Mesendoderm (in vitro differentiated cells): ENCODE data around the gene CISD3.

Experiments
- DNase-seq: peaks from one replicate; pipeline ENCODE4 v3.0.0; 2013
- H2AK5ac ChIP-seq: 2 replicates; pipeline ENCODE4 v1.6.1; 2013; ENCODE audit warnings: low read length, inconsistent platforms
- H2BK120ac ChIP-seq: 2 replicates; pipeline ENCODE4 v1.6.1; 2013; ENCODE audit warnings: low read depth, mild to moderate bottlenecking, low read length, moderate library complexity, mixed read lengths
- H2BK15ac ChIP-seq: replicated peaks from 2 replicates; pipeline ENCODE4 v1.6.1; 2013; ENCODE audit warnings: low read depth, mild to moderate bottlenecking, moderate library complexity
- H2BK5ac ChIP-seq: 2 replicates; pipeline ENCODE4 v1.6.1; 2013; ENCODE audit warnings: low read length, inconsistent platforms
- H3K18ac ChIP-seq: 2 replicates; pipeline ENCODE4 v1.6.1; 2013; ENCODE audit warnings: mild to moderate bottlenecking, low read length, mixed read lengths
- H3K23ac ChIP-seq: one replicate; pipeline ENCODE4 v1.6.1; 2013; ENCODE audit warnings: low read length
- H3K27ac ChIP-seq: 2 replicates; pipeline ENCODE4 v1.5.1; 2013; ENCODE audit warnings: low read depth, mild to moderate bottlenecking, inconsistent platforms, low read length, moderate library complexity
- H3K27me3 ChIP-seq: 2 replicates; pipeline ENCODE4 v1.6.1; 2013; ENCODE audit warnings: low read length, control low read depth, mild to moderate bottlenecking, inconsistent platforms; ENCODE audit not compliant: insufficient read depth, poor library complexity
- H3K36me3 ChIP-seq: 2 replicates; pipeline ENCODE4 v1.6.1; 2013; ENCODE audit warnings: low read length, inconsistent platforms; ENCODE audit not compliant: control insufficient read depth, insufficient read depth
- H3K4ac ChIP-seq: one replicate; pipeline ENCODE4 v1.6.1; 2013; ENCODE audit warnings: low read depth, mild to moderate bottlenecking, low read length, moderate library complexity
- H3K4me1 ChIP-seq: 2 replicates; pipeline ENCODE4 v1.6.1; 2013; ENCODE audit warnings: low read depth, low read length, inconsistent platforms; ENCODE audit not compliant: control insufficient read depth
- H3K4me2 ChIP-seq: 2 replicates; pipeline ENCODE4 v1.6.1; 2013; ENCODE audit warnings: low read length
- H3K4me3 ChIP-seq: 2 replicates; pipeline ENCODE4 v1.5.1; 2013; ENCODE audit warnings: mild to moderate bottlenecking, low read length
- H3K56ac ChIP-seq: one replicate; pipeline ENCODE4 v1.6.1; 2013; ENCODE audit warnings: low read length
- H3K79me1 ChIP-seq: 2 replicates; pipeline ENCODE4 v1.6.1; 2013; ENCODE audit warnings: low read length, inconsistent platforms
- H3K79me2 ChIP-seq: 2 replicates; pipeline ENCODE4 v1.6.1; 2013; ENCODE audit warnings: mild to moderate bottlenecking, low read length; ENCODE audit not compliant: control insufficient read depth, insufficient read depth
- H3K9ac ChIP-seq: 2 replicates; pipeline ENCODE4 v1.6.1; 2013; ENCODE audit warnings: low read length, inconsistent platforms
- H4K5ac ChIP-seq: one replicate; pipeline ENCODE4 v1.6.1; 2013; ENCODE audit warnings: low read length
- H4K8ac ChIP-seq: one replicate; pipeline ENCODE4 v1.6.1; 2013; ENCODE audit warnings: low read depth, mild to moderate bottlenecking, control low read depth, low read length, moderate library complexity
- WGBS: extraction: QIAGEN DNeasy Blood & Tissue Kit; methylation state at CpG from one replicate; pipeline ENCODE4 v1.1.7; 2013; ENCODE audit warnings: low lambda C conversion rate, missing lambda C conversion rate; ENCODE audit not compliant: insufficient coverage; ENCODE audit errors: extremely low coverage; 5-methylcytosine and 5-hydroxymethylcytosine counted together

The CISD3 gene

GRCh38 chr17:38706505-38707216, 23.5 kb upstream of the CISD3 start:
- Histone ChIP-seq H3K4me3 (peak overlapping the region; percentile 55), H2BK120ac (no peak overlapping the region), H3K56ac (peak overlapping the region; percentile 78), H2AK5ac (no peak overlapping the region), H2BK15ac (no peak overlapping the region), H3K36me3 (no peaks in the 10 kb centered on the region), H3K4me2 (peak overlapping the region; percentile 19), H3K4me1 (peaks cover 9% of the 10 kb centered on the region), H4K5ac (no peak overlapping the region), H3K79me2 (no peaks in the 10 kb centered on the region), H3K79me1 (peaks cover 2% of the 10 kb centered on the region), H3K27ac (no peak overlapping the region), H3K18ac (peak overlapping the region; percentile 92), H3K4ac (no peak overlapping the region), H3K27me3 (peaks cover 6% of the 10 kb centered on the region), H3K23ac (no peak overlapping the region), H4K8ac (no peak overlapping the region), H3K9ac (peak overlapping the region; percentile 62), H2BK5ac (no peak overlapping the region)
- DNase-seq, result peak; percentile 55
- no CpG with 5 or more reads among the region's 20 CpGs for WGBS

DNA sequence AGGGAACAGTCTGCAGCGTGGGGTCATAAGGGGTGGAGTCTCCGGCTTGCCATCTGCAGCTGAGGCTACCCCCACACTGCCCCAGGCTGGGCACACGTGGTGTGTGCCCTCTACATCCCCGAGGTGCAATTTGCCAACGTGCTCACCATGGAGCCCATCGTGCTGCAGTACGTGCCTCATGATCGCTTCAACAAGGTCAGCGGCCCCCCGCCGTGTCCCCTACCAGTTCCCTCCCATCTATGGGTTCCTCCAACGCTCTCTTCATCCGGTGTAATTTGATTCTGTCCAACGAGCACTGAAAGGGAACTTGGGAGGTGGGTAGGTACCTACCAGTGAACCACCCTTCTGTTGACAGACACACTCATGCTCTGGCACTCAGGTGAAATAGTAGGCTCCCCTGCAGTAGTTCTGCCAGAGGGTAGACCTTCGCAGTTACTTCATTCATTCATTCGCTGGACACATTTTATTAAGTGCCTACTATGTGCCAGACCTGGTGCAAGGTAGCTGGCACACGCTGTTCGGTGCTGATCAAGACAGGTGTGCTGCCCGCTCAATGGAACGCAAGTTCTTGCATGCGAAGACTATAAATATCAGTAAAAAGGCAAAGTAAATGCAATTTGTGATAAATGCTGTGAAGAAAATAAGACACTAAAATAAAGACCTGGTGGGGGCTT, 22.3 kb upstream of the CISD3 start:
- Histone ChIP-seq H2BK5ac (no peak overlapping the region), H3K18ac (no peak overlapping the region), H3K79me1 (peaks cover 2% of the 10 kb centered on the region), H2BK15ac (no peak overlapping the region), H3K79me2 (no peaks in the 10 kb centered on the region), H3K27ac (no peak overlapping the region), H3K4me3 (no peak overlapping the region), H3K4ac (no peak overlapping the region), H3K4me2 (no peak overlapping the region), H4K5ac (no peak overlapping the region), H3K27me3 (peaks cover 4% of the 10 kb centered on the region), H3K23ac (no peak overlapping the region), H2BK120ac (no peak overlapping the region), H3K4me1 (peaks cover 9% of the 10 kb centered on the region), H3K56ac (no peak overlapping the region), H3K36me3 (no peaks in the 10 kb centered on the region), H3K9ac (no peak overlapping the region), H4K8ac (no peak overlapping the region), H2AK5ac (no peak overlapping the region)
- no peak for DNase-seq
- no CpG with 5 or more reads among the region's 21 CpGs for WGBS

DNA sequence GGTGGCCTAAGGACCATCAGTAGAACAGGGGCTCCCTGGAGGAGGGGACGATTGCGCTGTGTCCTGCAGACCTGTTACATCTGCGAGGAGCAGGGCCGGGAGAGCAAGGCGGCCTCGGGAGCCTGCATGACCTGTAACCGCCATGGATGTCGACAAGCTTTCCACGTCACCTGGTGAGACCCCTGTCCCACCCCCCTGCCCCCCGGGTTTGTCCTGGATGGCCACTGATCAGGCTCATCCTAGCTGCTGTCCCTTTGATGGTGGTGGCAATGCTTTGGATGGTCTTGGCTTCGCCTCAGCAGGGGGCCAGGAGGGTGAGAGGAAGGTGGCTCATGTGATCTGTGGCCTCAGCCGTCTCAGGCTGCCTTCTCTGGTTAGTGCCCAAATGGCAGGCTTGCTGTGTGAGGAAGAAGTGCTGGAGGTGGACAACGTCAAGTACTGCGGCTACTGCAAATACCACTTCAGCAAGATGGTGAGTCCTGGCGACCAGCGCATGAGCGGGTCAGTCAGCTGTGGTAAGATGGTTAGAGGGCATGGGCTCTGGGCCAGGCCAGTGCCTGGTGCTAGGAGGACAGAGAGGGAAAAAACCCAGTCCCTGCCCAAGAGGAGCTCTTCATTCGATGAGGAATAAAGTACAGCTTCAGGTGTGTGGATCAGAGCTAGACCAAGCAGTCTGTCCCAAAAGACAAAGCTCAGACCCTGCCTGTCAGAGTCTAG, 20.9 kb upstream of the CISD3 start:
- Histone ChIP-seq H3K27me3 (no peaks in the 10 kb centered on the region), H2BK120ac (no peak overlapping the region), H3K4me2 (no peak overlapping the region), H3K23ac (no peak overlapping the region), H2BK15ac (no peak overlapping the region), H3K4me1 (peaks cover 4% of the 10 kb centered on the region), H3K79me1 (peaks cover 2% of the 10 kb centered on the region), H3K9ac (no peak overlapping the region), H3K27ac (no peak overlapping the region), H3K79me2 (no peaks in the 10 kb centered on the region), H2AK5ac (no peak overlapping the region), H3K56ac (no peak overlapping the region), H3K4me3 (no peak overlapping the region), H2BK5ac (no peak overlapping the region), H3K4ac (no peak overlapping the region), H3K18ac (no peak overlapping the region), H4K8ac (no peak overlapping the region), H4K5ac (no peak overlapping the region), H3K36me3 (no peaks in the 10 kb centered on the region)
- no CpG with 5 or more reads among the region's 18 CpGs for WGBS
- DNase-seq, result no peak

DNA sequence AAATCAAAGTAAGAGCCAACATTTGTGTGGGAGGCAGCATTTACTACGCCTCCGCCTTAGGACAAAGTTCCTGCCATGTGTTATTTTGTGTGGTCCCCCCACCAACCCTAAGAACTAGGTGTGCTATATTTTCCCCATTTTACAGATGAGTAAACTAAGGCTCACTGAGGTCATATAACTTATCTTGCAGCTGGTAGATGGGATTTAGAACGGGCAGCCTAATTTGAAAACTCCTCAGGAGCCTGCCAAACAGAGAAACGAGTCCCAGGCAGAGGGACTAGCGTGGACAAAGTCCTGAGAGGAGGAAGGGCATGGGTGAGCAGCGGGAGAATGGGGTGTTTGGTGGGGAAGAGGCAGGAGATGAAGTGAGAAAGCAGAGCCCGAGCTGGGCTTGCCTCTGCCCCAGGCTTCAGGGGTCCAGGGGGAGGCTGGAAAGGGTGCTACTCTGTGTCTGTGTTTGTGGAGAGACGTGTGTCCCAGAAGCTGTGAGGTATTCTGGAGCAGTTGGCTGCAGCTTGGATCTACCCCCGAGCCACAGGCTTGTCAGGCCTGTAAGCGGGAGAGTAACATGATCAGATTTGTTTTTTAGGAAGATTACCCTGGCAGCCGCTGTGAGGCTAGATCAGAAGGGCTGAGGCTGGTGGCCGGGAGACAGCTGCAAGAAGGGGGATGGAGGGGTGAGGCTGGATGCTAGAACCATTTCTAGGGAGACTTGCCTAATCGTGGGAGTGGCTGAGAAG, 20.1 kb upstream of the CISD3 start:
- H3K4me2 ChIP-seq, result no peak overlapping the region
- H3K4ac ChIP-seq, result no peak overlapping the region
- H3K4me3 ChIP-seq, result no peak overlapping the region
- no peak overlapping the region for H3K27ac ChIP-seq
- H3K18ac ChIP-seq, result no peak overlapping the region
- DNase-seq, result no peak
- WGBS, result no CpG with 5 or more reads among the region's 13 CpGs
- H3K4me1 ChIP-seq, result peaks cover 2% of the 10 kb centered on the region
- H3K79me1 ChIP-seq, result peaks cover 2% of the 10 kb centered on the region
- no peaks in the 10 kb centered on the region for H3K36me3 ChIP-seq
- no peak overlapping the region for H3K23ac ChIP-seq
- no peak overlapping the region for H2AK5ac ChIP-seq
- no peaks in the 10 kb centered on the region for H3K79me2 ChIP-seq
- H3K27me3 ChIP-seq, result no peaks in the 10 kb centered on the region
- no peak overlapping the region for H2BK5ac ChIP-seq
- H3K9ac ChIP-seq, result no peak overlapping the region
- no peak overlapping the region for H2BK15ac ChIP-seq
- no peak overlapping the region for H2BK120ac ChIP-seq
- no peak overlapping the region for H3K56ac ChIP-seq
- H4K5ac ChIP-seq, result no peak overlapping the region
- H4K8ac ChIP-seq, result no peak overlapping the region

DNA sequence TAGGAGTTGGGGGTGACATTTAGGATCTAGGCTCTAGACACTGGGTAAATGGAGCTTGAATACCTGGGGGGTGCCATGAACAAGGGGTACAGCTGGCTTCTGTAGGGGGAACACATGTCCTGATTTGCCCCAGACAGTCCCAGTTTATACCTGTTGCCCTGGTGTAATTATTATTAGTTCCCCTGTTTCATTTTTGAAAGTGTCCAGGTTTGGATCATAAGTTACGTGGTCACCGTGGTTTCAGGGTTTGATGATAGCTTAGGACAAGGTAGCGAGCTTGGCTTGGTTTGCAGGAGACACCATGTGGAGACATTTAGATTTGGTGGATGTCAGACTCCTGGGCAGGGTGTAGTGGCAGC, 19.6 kb upstream of the CISD3 start:
- Histone ChIP-seq H2BK5ac (no peak overlapping the region), H3K23ac (no peak overlapping the region), H3K9ac (no peak overlapping the region), H3K56ac (no peak overlapping the region), H3K4ac (no peak overlapping the region), H3K36me3 (no peaks in the 10 kb centered on the region), H2BK120ac (no peak overlapping the region), H2AK5ac (no peak overlapping the region), H2BK15ac (no peak overlapping the region), H4K8ac (no peak overlapping the region), H3K27me3 (no peaks in the 10 kb centered on the region), H3K4me1 (peaks cover 2% of the 10 kb centered on the region), H3K79me2 (no peaks in the 10 kb centered on the region), H3K4me3 (no peak overlapping the region), H3K27ac (no peak overlapping the region), H3K18ac (no peak overlapping the region), H3K79me1 (peaks cover 2% of the 10 kb centered on the region), H4K5ac (no peak overlapping the region), H3K4me2 (no peak overlapping the region)
- DNase-seq, result no peak
- WGBS, result no CpG with 5 or more reads among the region's 3 CpGs
